Activated T-cell treated with anti-CD3 and anti-CD28 coated beads, Interleukin-2, amount 50 U/mL, for 72 hours (primary cell): ENCODE measurements around the gene CP. TPM values are rescaled to one million over a fixed set of nuclear protein-coding genes. Genes with fewer than 3 reads are reported as not detected.

ENCODE experiments used
- ATAC-seq, 2 donors: fragments of 150-1000 bp; cut with Tn5 transposase; replicated peaks in 1 of 2; 2 replicates each; pipeline ENCODE4 v1.10.0; 2021; ENCODE audit warnings: moderate library complexity in 2 of 2, mild to moderate bottlenecking in 1 of 2
- DNase-seq, 2 donors: peaks; one replicate each; pipeline ENCODE4 v3.0.0; 2021 to 2022; ENCODE audit warnings: mixed read lengths in 1 of 2
- H3K27ac Mint-ChIP-seq: one replicate; pipeline ENCODE4 v1.8.0; 2022; ENCODE audit warnings: mild to moderate bottlenecking, moderate library complexity, mixed read lengths
- H3K27me3 Mint-ChIP-seq: one replicate; pipeline ENCODE4 v1.8.0; 2022; ENCODE audit warnings: low read depth, mixed read lengths
- H3K36me3 Mint-ChIP-seq, 2 donors: one replicate each; pipeline ENCODE4 v1.8.0; 2022; ENCODE audit warnings: mixed read lengths in 2 of 2, mild to moderate bottlenecking in 1 of 2; ENCODE audit not compliant: insufficient read depth in 2 of 2
- H3K4me1 Mint-ChIP-seq: one replicate; pipeline ENCODE4 v1.8.0; 2022; ENCODE audit warnings: low read depth, mixed read lengths
- H3K4me3 Mint-ChIP-seq, 2 donors: one replicate each; pipeline ENCODE4 v1.8.0; 2022; ENCODE audit warnings: mild to moderate bottlenecking in 2 of 2, mixed read lengths in 2 of 2, moderate library complexity in 2 of 2
- H3K9me3 Mint-ChIP-seq, 2 donors: one replicate each; pipeline ENCODE4 v1.8.0; 2022; ENCODE audit warnings: mixed read lengths in 2 of 2
- total RNA-seq, 2 donors: library from RNA; stranded (reverse); gene quantifications; one replicate each; pipeline ENCODE4 v1.2.3, GENCODE V29; 2022

The CP gene
- total RNA-seq, 2 donors from 2014 or later, result not detected

DNA sequence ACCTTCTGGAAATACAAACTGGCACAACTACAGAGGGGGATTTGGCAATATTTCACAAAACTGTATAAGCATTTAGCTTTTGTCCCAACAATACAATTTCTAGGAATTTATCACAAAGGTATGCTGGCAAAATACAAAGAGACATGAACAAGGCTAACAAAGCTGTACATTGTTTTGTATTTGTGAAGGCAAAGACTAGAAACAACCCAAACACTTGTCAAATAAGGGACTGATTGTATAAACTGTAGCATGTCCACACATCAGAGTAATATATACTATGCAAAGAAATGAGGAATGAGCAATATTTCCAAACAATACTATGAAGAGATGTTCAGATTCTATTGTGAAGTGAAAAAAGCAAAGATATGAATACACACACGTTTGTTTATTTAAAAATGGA, 26.4 kb downstream of the CP start:
- Mint-ChIP-seq H3K9me3 (no peaks in the 10 kb centered on the region), H3K27ac (no peak overlapping the region), H3K36me3 (no peaks in the 10 kb centered on the region), H3K4me1 (no peaks in the 10 kb centered on the region), H3K4me3 (no peak overlapping the region), H3K27me3 (peaks cover 23% of the 10 kb centered on the region)
- ATAC-seq (no peak), DNase-seq (no peak)

DNA sequence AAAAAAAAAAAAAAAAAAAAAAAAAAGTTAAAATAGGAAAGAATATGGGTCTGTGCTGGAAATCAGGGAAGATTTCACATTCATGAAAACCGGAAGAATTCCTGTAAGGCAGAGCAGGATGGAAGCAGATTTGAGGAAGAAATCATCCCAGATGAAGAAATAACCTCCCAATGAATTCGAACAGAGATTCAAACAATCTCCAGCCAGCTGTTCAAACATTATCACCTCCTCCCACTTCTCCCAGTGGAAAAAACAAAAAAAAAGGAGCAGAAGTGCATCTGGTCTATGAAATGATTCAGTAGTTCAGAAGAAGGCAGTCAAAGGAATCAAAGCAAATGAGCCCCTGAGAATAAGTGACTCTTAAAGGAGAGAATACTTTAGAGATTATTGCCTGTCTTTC, 33.1 kb downstream of the CP start:
- ATAC-seq, result no peak
- Mint-ChIP-seq H3K27ac (no peak overlapping the region), H3K36me3 (no peaks in the 10 kb centered on the region), H3K27me3 (peaks cover 15% of the 10 kb centered on the region), H3K9me3 (no peaks in the 10 kb centered on the region), H3K4me1 (no peaks in the 10 kb centered on the region), H3K4me3 (no peak overlapping the region)
- no peak for DNase-seq

DNA sequence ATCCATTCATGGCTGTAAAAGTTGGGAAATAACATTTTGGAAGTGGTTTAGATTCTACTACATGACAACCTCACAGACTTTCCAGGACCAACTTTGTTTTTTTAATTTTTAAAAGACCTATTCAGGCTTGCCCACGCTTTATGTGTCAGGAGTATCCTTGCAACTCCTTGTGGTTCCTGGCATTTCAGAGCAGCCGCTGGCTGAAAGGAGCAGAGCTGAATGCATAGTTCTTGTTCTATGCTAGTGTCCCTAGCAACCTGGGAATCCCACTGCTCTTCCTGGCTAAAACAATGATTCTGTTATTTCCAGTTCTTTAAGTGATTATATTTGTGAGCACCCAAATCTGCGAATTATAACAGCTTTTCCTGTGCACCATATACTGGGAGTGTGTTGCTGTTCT, 34.9 kb downstream of the CP start:
- Mint-ChIP-seq H3K4me3 (no peak overlapping the region), H3K9me3 (no peaks in the 10 kb centered on the region), H3K36me3 (no peaks in the 10 kb centered on the region), H3K27me3 (peaks cover 15% of the 10 kb centered on the region), H3K4me1 (no peaks in the 10 kb centered on the region), H3K27ac (no peak overlapping the region)
- ATAC-seq (no peak), DNase-seq (no peak)

DNA sequence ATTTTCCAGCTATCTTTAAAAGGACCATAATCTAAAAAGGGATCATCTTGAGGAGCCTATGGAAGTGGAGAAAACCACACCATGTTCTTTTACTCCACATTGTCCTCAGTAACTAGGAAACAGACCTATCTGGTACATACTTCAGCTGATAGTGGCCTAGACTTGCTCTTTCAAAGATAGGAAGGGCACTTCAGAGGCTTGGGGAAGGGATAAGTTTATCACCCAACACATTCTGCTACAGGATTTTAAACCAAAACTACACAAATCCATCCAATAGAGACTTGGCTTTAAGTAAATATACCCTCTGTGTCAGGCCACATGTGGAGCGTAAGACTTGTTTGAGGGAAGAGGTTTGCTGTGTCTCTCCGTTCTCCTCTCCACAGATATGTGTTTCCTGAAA, 35.4 kb downstream of the CP start:
- no peaks in the 10 kb centered on the region for H3K4me1 Mint-ChIP-seq
- H3K27ac Mint-ChIP-seq, result no peak overlapping the region
- ATAC-seq (no peak), DNase-seq (no peak)
- H3K27me3 Mint-ChIP-seq, result peaks cover 15% of the 10 kb centered on the region
- H3K36me3 Mint-ChIP-seq, result no peaks in the 10 kb centered on the region
- no peak overlapping the region for H3K4me3 Mint-ChIP-seq
- H3K9me3 Mint-ChIP-seq, result no peaks in the 10 kb centered on the region

DNA sequence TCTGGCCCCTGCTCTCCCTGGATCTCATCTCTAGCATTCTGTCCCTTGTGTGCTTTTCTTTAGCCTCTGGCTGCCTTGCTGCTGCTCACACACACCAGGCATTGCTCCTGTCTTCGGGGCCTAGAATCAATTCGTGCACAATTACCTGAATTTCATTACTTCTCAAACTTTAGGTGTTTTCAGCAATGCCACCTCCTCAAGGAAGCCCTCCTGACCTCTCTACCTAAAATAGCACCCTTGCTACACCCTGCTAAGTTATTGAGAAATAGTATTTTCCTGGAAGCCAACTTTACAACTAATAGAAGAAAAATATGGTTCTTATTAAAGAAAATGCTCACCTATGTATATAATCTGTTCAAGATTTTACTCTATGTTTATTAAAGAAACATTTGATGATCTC, 40.4 kb downstream of the CP start:
- no peaks in the 10 kb centered on the region for H3K9me3 Mint-ChIP-seq
- no peak overlapping the region for H3K4me3 Mint-ChIP-seq
- H3K27ac Mint-ChIP-seq, result no peak overlapping the region
- no peaks in the 10 kb centered on the region for H3K4me1 Mint-ChIP-seq
- no peak for DNase-seq
- H3K27me3 Mint-ChIP-seq, result no peaks in the 10 kb centered on the region
- no peaks in the 10 kb centered on the region for H3K36me3 Mint-ChIP-seq
- ATAC-seq, result no peak

DNA sequence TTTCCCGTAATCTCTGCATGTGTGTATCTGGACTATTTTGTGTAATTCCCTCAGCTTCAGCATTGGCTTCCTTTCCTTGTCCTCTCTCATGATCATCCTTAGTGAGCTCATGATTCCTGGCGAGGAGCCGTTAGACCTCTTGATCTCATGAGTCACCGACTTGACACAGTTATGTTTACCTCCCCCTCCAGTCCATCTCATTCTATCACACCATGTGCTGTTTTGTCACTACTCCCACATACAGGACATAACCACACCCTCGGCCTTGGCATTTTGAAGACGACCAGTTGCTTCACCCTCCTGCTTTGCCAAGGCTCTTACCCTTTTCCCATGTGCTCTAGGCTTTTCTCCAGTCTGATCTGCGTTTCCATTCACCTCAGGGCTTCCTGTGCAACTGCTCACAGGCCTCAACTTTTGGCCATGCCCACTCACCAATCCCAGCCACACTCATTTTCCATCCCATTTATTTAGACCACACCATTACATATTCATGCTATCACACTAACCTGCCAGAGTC, 41.5 kb downstream of the CP start:
- H3K27ac Mint-ChIP-seq, result no peak overlapping the region
- peaks cover 0 to under 1% of the 10 kb centered on the region in 2 donors for H3K36me3 Mint-ChIP-seq
- no peaks in the 10 kb centered on the region for H3K9me3 Mint-ChIP-seq
- ATAC-seq, result peak in 1 of 2 donors; percentile 26
- no peaks in the 10 kb centered on the region for H3K27me3 Mint-ChIP-seq
- no peak overlapping the region for H3K4me3 Mint-ChIP-seq
- DNase-seq, result no peak
- H3K4me1 Mint-ChIP-seq, result peaks cover 4% of the 10 kb centered on the region

DNA sequence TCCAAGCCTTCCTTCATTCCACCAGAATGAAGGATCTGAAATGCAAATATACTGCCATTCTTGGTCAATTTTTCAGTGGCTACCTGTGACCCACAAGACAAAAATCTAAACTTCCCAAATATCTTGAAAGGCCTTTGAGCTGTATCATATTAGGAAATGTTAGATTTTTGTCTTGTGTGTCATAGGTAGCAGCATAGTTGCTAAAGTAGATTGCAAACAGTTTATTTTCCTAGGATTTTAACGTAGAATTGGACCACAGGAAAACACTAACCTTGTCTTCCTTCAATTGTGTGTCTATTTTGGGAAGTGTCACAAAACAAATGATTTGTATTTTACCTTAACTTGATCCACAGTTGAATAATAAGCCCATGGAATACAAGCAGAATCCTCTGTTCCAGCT, 42.4 kb downstream of the CP start:
- ATAC-seq, result no peak
- no peaks in the 10 kb centered on the region for H3K9me3 Mint-ChIP-seq
- H3K4me1 Mint-ChIP-seq, result peaks cover 12% of the 10 kb centered on the region
- DNase-seq, result no peak
- H3K27ac Mint-ChIP-seq, result no peak overlapping the region
- no peaks in the 10 kb centered on the region for H3K27me3 Mint-ChIP-seq
- no peak overlapping the region for H3K4me3 Mint-ChIP-seq
- peaks cover 0 to 4% of the 10 kb centered on the region in 2 donors for H3K36me3 Mint-ChIP-seq

DNA sequence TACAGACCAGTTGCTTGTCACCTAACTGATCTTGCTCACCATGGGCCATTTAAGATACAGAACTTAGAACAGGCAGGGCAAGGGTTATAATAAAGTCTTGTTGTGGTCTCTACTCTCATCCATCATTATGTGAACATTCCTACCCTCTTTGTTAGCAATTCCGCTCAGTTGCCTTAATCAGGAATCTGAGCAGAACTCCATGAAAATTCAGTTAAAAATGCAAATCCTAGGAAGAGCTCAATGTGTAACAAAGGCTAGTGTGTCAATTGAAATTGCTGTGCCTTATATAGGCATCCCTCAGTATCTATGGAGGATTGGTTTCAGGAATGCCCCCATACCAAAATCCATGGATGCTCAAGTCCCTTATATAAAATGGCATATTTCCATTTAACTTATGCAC, 44.5 kb downstream of the CP start:
- no peak for DNase-seq
- Mint-ChIP-seq H3K9me3 (no peaks in the 10 kb centered on the region), H3K27me3 (no peaks in the 10 kb centered on the region), H3K4me3 (no peak overlapping the region), H3K4me1 (peaks cover 15% of the 10 kb centered on the region), H3K27ac (no peak overlapping the region), H3K36me3 (peaks cover 0 to 11% of the 10 kb centered on the region in 2 donors)
- no peak for ATAC-seq

DNA sequence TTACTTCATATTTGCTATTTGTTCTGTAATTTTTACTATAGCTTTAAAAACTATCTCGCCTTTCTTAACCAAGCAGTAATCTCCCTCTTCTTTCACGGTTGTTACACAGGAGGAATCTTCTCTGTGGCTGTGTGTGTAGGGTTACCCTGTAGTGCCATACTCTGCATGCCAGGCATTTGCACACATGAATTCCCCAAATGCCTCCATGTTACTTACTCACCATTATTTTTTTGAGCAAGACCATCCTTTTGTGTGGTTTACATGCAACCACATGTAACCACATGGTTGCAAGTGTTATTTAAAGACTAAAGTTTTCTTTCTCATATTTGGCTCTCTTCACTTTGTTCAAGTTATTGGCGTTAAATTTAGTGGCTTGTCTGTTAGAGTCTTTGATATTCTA, 46.7 kb downstream of the CP start:
- peaks cover 15% of the 10 kb centered on the region for H3K4me1 Mint-ChIP-seq
- no peaks in the 10 kb centered on the region for H3K9me3 Mint-ChIP-seq
- DNase-seq (peak; percentile 29 to 36), ATAC-seq (peak; percentile 97 to 100)
- no peaks in the 10 kb centered on the region for H3K27me3 Mint-ChIP-seq
- peak overlapping the region; percentile 8 to 9 for H3K4me3 Mint-ChIP-seq
- H3K27ac Mint-ChIP-seq, result no peak overlapping the region
- H3K36me3 Mint-ChIP-seq, result peaks cover 0 to 19% of the 10 kb centered on the region in 2 donors

DNA sequence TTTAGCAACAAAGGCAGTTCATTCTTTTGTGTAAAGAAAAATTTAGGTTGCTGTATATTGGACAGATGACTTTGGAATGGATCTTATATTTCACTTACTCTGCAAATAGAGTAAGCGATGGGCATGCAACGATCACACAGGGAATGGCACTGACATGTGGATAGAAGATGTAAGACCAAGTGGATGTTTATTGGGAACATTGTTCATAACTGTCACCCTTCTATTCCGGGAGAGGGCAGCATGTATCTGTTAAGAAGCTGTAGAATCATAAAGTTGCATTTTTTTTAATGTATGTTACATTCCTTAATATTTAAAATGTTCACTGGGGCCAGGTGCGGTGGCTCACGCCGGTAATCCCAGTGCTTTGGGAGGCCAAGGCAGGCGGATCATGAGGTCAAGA, 51.0 kb downstream of the CP start:
- no peaks in the 10 kb centered on the region for H3K9me3 Mint-ChIP-seq
- H3K27me3 Mint-ChIP-seq, result no peaks in the 10 kb centered on the region
- no peak overlapping the region for H3K27ac Mint-ChIP-seq
- peaks cover 4 to 27% of the 10 kb centered on the region in 2 donors for H3K36me3 Mint-ChIP-seq
- no peak for DNase-seq
- ATAC-seq, result no peak
- peaks cover 15% of the 10 kb centered on the region for H3K4me1 Mint-ChIP-seq
- no peak overlapping the region for H3K4me3 Mint-ChIP-seq

DNA sequence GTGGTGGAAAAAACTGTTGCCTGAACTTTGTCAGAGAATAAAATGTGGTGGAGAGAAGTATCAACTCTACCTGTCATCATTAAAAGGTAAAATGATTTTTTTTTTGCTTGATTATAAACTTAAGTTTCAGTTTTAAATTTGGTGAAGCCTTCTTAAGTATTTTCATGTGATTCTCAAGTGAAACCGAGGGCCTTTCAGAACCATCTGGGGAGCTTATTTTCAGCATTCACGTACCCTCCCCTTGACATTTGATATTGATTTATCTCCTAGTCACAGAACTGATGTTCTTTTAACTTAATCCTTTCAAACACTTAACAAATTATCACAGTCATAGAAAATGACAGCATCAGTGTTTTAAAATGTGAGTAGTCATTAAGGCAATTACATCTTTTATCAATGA, 53.7 kb downstream of the CP start:
- H3K9me3 Mint-ChIP-seq, result no peaks in the 10 kb centered on the region

DNA sequence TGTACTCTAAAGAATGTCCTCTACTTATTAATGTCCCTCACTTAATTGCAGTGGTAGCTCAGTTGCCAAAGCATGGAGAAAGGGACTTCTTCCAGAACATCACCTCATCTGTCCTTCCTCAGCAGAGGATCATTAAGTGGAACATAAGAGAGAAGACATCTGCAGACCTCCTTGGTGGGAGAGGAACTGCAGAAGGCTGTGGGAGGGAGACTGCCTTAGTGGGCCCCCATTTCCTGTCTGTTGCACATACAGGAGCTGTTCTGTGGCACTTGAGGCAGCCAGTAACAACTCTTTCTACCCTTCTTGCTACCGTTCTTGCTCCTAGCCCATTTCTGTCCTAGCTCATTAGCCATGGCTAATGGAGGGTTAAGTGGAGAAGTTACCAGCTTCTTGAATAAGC, 58.6 kb downstream of the CP start:
- no peaks in the 10 kb centered on the region for H3K4me1 Mint-ChIP-seq
- peaks cover 4 to 13% of the 10 kb centered on the region in 2 donors for H3K36me3 Mint-ChIP-seq
- ATAC-seq, result no peak

More for the DNA sequence above, 53.7 kb downstream of the CP start:
- Mint-ChIP-seq H3K36me3 (peaks cover 6 to 23% of the 10 kb centered on the region in 2 donors), H3K4me3 (no peak overlapping the region), H3K27me3 (no peaks in the 10 kb centered on the region), H3K4me1 (no peaks in the 10 kb centered on the region), H3K27ac (no peak overlapping the region)
- no peak for DNase-seq
- no peak for ATAC-seq

DNA sequence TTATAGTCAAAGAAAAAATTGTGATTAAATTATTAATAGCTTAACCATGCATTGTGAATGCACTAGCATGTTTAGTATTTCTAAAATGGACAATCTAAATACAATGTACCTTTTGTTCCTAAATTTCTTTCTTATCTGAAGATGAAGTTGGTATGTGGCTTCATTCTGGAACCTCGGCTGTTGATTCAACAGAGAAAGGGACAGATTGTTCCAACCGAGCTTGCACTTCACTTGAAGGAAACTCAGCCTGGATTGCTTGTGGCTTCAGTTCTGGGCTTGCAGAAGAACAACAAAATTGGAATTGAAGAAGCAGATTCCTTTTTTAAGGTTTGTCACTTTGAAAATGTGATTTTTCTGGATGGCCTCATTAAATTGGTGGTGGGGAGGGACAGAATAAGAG, 59.6 kb downstream of the CP start:
- Mint-ChIP-seq H3K27ac (no peak overlapping the region), H3K36me3 (peaks cover 4 to 13% of the 10 kb centered on the region in 2 donors), H3K4me3 (no peak overlapping the region), H3K27me3 (no peaks in the 10 kb centered on the region), H3K4me1 (no peaks in the 10 kb centered on the region), H3K9me3 (no peaks in the 10 kb centered on the region)
- ATAC-seq (no peak), DNase-seq (no peak)

More for the DNA sequence above, 58.6 kb downstream of the CP start:
- H3K27ac Mint-ChIP-seq, result no peak overlapping the region
- H3K4me3 Mint-ChIP-seq, result no peak overlapping the region
- no peaks in the 10 kb centered on the region for H3K27me3 Mint-ChIP-seq
- DNase-seq, result no peak
- no peaks in the 10 kb centered on the region for H3K9me3 Mint-ChIP-seq

DNA sequence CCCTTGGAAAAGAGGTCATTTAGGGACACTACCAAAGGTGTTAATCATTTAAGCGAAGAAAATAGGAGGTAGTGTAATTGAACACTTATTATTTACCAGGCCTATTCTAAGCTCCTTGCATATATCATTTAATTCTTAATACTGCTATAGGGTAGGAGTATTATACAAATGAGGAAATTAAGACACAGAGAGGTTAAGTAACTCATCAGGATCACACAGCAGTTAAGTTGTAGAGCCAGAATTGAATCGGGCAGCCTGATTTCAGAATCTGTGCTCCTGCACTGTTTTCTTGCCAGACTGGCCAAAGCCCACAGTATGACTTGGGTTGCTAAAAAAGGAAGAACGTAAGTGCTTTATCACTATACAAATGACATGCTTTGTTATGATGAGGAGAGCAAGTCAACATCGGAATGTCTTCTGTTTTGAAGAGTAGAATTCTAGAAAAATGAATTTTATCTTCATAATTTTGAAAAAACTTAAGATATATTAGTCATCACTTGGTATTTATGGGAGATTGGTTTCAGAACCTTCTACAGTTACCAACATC, 60.8 kb downstream of the CP start:
- H3K4me1 Mint-ChIP-seq, result no peaks in the 10 kb centered on the region
- no peak overlapping the region for H3K4me3 Mint-ChIP-seq
- no peaks in the 10 kb centered on the region for H3K27me3 Mint-ChIP-seq
- H3K36me3 Mint-ChIP-seq, result peaks cover 4 to 13% of the 10 kb centered on the region in 2 donors
- no peaks in the 10 kb centered on the region for H3K9me3 Mint-ChIP-seq
- H3K27ac Mint-ChIP-seq, result no peak overlapping the region
- ATAC-seq (no peak), DNase-seq (no peak)
